ENCODE measurements around the gene ZNF576. TPM values are rescaled to one million over a fixed set of nuclear protein-coding genes. Genes with fewer than 3 reads are reported as not detected.

Gene ZNF576
- total RNA-seq, 1 donor from 2014 or later, result 13.8 TPM

- Histone ChIP-seq H4K20me1 (ENCODE audit: insufficient read depth, low read length) (peaks cover 2% of the 10 kb centered on the region), H3K9me3 (ENCODE audit: insufficient read depth, low read depth, low read length) (no peaks in the 10 kb centered on the region), H3K79me2 (ENCODE audit: insufficient read depth, low read length) (no peaks in the 10 kb centered on the region), H3K27ac (ENCODE audit: low read depth, low read length) (no peak overlapping the region), H3K4me1 (ENCODE audit: insufficient read depth, low read length) (peaks cover 20% of the 10 kb centered on the region), H2AFZ (ENCODE audit: low read depth, low read length) (no peak overlapping the region), H3K9ac (ENCODE audit: low read length) (no peak overlapping the region), H3K27me3 (ENCODE audit: insufficient read depth, low read length) (peaks cover 5% of the 10 kb centered on the region), H3K4me3 (ENCODE audit: insufficient read depth, low read depth, low read length) (no peak overlapping the region), H3K36me3 (ENCODE audit: insufficient read depth, low read length) (no peaks in the 10 kb centered on the region), H3K4me2 (ENCODE audit: low read length) (no peak overlapping the region)
- DNase-seq (ENCODE audit: low read depth), result no peak
- peaks cover 3% of the 10 kb centered on the region for H3K36me3 Mint-ChIP-seq (ENCODE audit: low read depth, unreplicated experiment)
- H3K27ac Mint-ChIP-seq (ENCODE audit: unreplicated experiment), result no peak overlapping the region
- TF ChIP-seq CTCF (IDR thresholded peaks at IDR 0.05; ENCODE audit: insufficient read depth, low read depth, low read length) (no peak), EZH2 (IDR thresholded peaks at IDR 0.05; ENCODE audit: insufficient read depth, low read length) (no peak)
- H3K4me3 Mint-ChIP-seq (ENCODE audit: unreplicated experiment), result no peak overlapping the region
- H3K9me3 Mint-ChIP-seq (ENCODE audit: unreplicated experiment), result no peaks in the 10 kb centered on the region
- no peak for FAIRE-seq
- peaks cover 7% of the 10 kb centered on the region for H3K4me1 Mint-ChIP-seq (ENCODE audit: low read depth, unreplicated experiment)
- H3K27me3 Mint-ChIP-seq (ENCODE audit: low read depth, unreplicated experiment), result no peaks in the 10 kb centered on the region
Measured at GRCh38 chr19:43633520-43633919, 37.1 kb downstream of the ZNF576 start.

GRCh38 chr19:43634068-43634467 lies 37.7 kb downstream of the ZNF576 start:
- Histone ChIP-seq H3K27ac (ENCODE audit: low read depth, low read length) (no peak overlapping the region), H4K20me1 (ENCODE audit: insufficient read depth, low read length) (peaks cover 8% of the 10 kb centered on the region), H3K4me3 (ENCODE audit: insufficient read depth, low read depth, low read length) (no peak overlapping the region), H3K9me3 (ENCODE audit: insufficient read depth, low read depth, low read length) (no peaks in the 10 kb centered on the region), H2AFZ (ENCODE audit: low read depth, low read length) (no peak overlapping the region), H3K27me3 (ENCODE audit: insufficient read depth, low read length) (peaks cover 11% of the 10 kb centered on the region), H3K36me3 (ENCODE audit: insufficient read depth, low read length) (no peaks in the 10 kb centered on the region), H3K79me2 (ENCODE audit: insufficient read depth, low read length) (no peaks in the 10 kb centered on the region), H3K4me1 (ENCODE audit: insufficient read depth, low read length) (peaks cover 20% of the 10 kb centered on the region), H3K9ac (ENCODE audit: low read length) (no peak overlapping the region), H3K4me2 (ENCODE audit: low read length) (no peak overlapping the region)
- peaks cover 3% of the 10 kb centered on the region for H3K36me3 Mint-ChIP-seq (ENCODE audit: low read depth, unreplicated experiment)
- no peaks in the 10 kb centered on the region for H3K27me3 Mint-ChIP-seq (ENCODE audit: low read depth, unreplicated experiment)
- H3K9me3 Mint-ChIP-seq (ENCODE audit: unreplicated experiment), result peaks cover 3% of the 10 kb centered on the region
- H3K4me3 Mint-ChIP-seq (ENCODE audit: unreplicated experiment), result no peak overlapping the region
- DNase-seq (ENCODE audit: low read depth), result no peak
- no peak for FAIRE-seq
- peaks cover 7% of the 10 kb centered on the region for H3K4me1 Mint-ChIP-seq (ENCODE audit: low read depth, unreplicated experiment)
- no peak overlapping the region for H3K27ac Mint-ChIP-seq (ENCODE audit: unreplicated experiment)
- TF ChIP-seq CTCF (IDR thresholded peaks at IDR 0.05; ENCODE audit: insufficient read depth, low read depth, low read length), result no peak
- no peak for TF ChIP-seq EZH2 (IDR thresholded peaks at IDR 0.05; ENCODE audit: insufficient read depth, low read length)

- H3K36me3 ChIP-seq (ENCODE audit: insufficient read depth, low read length), result no peaks in the 10 kb centered on the region
- no peak overlapping the region for H3K27ac ChIP-seq (ENCODE audit: low read depth, low read length)
- Mint-ChIP-seq H3K36me3 (ENCODE audit: low read depth, unreplicated experiment) (peaks cover 3% of the 10 kb centered on the region), H3K27me3 (ENCODE audit: low read depth, unreplicated experiment) (no peaks in the 10 kb centered on the region), H3K27ac (ENCODE audit: unreplicated experiment) (peak overlapping the region; percentile 95), H3K9me3 (ENCODE audit: unreplicated experiment) (peaks cover 3% of the 10 kb centered on the region), H3K4me1 (ENCODE audit: low read depth, unreplicated experiment) (peaks cover 7% of the 10 kb centered on the region), H3K4me3 (ENCODE audit: unreplicated experiment) (no peak overlapping the region)
- peak overlapping the region; percentile 17 for H3K9ac ChIP-seq (ENCODE audit: low read length)
- FAIRE-seq, result no peak
- H3K4me3 ChIP-seq (ENCODE audit: insufficient read depth, low read depth, low read length), result no peak overlapping the region
- H3K9me3 ChIP-seq (ENCODE audit: insufficient read depth, low read depth, low read length), result no peaks in the 10 kb centered on the region
- H3K4me1 ChIP-seq (ENCODE audit: insufficient read depth, low read length), result peaks cover 20% of the 10 kb centered on the region
- no peak for DNase-seq (ENCODE audit: low read depth)
- H3K27me3 ChIP-seq (ENCODE audit: insufficient read depth, low read length), result peaks cover 12% of the 10 kb centered on the region
- TF ChIP-seq EZH2 (IDR thresholded peaks at IDR 0.05; ENCODE audit: insufficient read depth, low read length) (no peak), CTCF (IDR thresholded peaks at IDR 0.05; ENCODE audit: insufficient read depth, low read depth, low read length) (no peak)
- peaks cover 8% of the 10 kb centered on the region for H4K20me1 ChIP-seq (ENCODE audit: insufficient read depth, low read length)
- peak overlapping the region; percentile 76 for H3K4me2 ChIP-seq (ENCODE audit: low read length)
- H3K79me2 ChIP-seq (ENCODE audit: insufficient read depth, low read length), result no peaks in the 10 kb centered on the region
- H2AFZ ChIP-seq (ENCODE audit: low read depth, low read length), result peak overlapping the region; percentile 61
Measured at GRCh38 chr19:43634506-43634871, 38.1 kb downstream of the ZNF576 start.
